Measurements from ENCODE around the gene DNAH14.
"Not testable (repeated sequence)": the region's sequence is repeated elsewhere in the genome, so short reads cannot be mapped to it uniquely, and the experiment has no call there.

The DNAH14 gene

DNA sequence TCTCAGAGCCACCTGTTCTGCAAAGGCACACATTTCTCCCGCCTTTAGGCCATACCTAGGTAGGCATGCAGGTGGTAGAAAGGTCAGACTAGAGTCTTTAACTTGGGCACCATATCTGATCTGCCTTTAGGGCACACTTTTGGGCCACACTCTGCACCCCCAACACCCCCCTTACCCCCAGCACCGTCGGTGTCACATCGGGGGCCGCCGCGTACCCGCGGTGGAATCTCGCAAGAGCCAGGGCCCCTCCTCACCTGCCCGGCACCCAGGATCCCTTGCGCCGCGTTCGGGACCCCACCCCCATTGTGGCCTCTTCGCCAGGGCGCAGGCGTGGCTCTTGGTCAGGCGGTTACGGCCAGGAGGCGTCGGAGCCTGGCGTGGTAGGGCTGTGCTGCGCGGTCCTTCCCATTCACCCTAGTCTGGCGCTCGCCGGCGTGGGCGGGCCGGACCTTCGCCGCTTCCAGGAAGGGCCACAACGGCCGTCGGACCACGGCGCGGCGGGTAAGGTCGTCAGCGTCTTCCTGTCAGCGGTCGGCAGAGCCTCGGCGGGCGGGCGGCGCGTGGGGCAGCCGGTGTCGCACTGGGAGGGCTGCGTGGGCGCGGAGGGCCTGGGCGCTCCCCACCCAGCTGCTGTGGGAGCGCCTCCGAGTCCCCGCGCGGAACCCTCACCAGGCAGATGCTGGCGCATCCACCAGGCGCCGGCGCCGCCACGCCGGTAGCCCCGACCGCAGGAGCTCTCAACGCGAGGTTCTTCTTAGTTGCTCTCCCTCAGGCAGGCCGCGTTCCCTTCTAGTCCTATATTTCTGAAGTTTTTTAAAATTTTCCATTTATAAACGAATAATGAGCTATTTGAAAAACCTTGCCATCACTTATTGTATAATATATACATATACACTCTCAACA is at the start of gene DNAH14:
DNAH14 (plus strand) TSS at position 341 of the 903 bp plus-strand sequence. CDS start 23,028 bp downstream, outside the sequence.
- Mint-ChIP-seq H3K27me3 (peaks cover 25 to 38% of the 10 kb centered on the region in 2 donors), H3K4me1 (peaks cover 0 to 2% of the 10 kb centered on the region in 2 donors), H3K9me3 (peaks cover 26 to 28% of the 10 kb centered on the region in 2 donors), H3K27ac (no peak within 1 kb of the TSS), H3K4me3 (peak within 1 kb of the TSS; percentile 72 to 75), H3K36me3 (peaks cover 5 to 19% of the 10 kb centered on the region in 2 donors)
- ATAC-seq (replicated peaks), result peak; percentile 60 to 65
- no peak for DNase-seq

GRCh38 chr1:224880593-224881307 is 48.7 kb upstream of the DNAH14 start:
- H3K27me3 Mint-ChIP-seq, result peaks cover 8 to 16% of the 10 kb centered on the region in 2 donors
- no peak overlapping the region for H3K4me3 Mint-ChIP-seq
- H3K9me3 Mint-ChIP-seq, result peaks cover 5 to 9% of the 10 kb centered on the region in 2 donors
- H3K27ac Mint-ChIP-seq, result no peak overlapping the region
- no peaks in the 10 kb centered on the region for H3K36me3 Mint-ChIP-seq
- no peaks in the 10 kb centered on the region for H3K4me1 Mint-ChIP-seq
- ATAC-seq (replicated peaks) (no peak), DNase-seq (no peak)

GRCh38 chr1:224881308-224881692 is 48.2 kb upstream of the DNAH14 start:
- H3K4me1 Mint-ChIP-seq; H3K27ac Mint-ChIP-seq; ATAC-seq (replicated peaks); H3K4me3 Mint-ChIP-seq; DNase-seq; H3K36me3 Mint-ChIP-seq: not testable (repeated sequence)
- Mint-ChIP-seq H3K9me3 (peaks cover 10 to 15% of the 10 kb centered on the region in 2 donors), H3K27me3 (peaks cover 8 to 11% of the 10 kb centered on the region in 2 donors)

DNA sequence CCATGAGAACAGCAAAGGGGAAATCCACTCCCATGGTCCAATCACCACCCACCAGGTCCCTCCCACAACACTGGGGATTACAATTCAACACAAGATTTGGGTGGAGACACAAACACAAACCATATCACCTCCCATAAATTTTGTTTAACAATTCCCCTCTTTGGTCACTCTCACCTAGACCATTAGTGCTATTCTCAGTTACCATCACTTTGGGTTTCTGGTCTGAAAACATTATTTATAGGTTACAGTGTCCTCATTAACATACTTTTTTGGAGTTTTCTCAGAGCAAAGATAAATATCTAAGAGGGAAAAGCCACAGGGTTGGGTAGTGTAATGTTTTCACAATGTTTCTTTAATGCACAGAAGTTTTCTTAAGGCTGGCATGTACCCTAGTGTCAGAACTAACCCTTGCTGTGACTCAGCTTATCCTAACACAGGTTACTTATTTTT is 47.7 kb upstream of the DNAH14 start:
- Mint-ChIP-seq H3K4me3 (no peak overlapping the region), H3K4me1 (no peaks in the 10 kb centered on the region), H3K27me3 (peaks cover 4 to 6% of the 10 kb centered on the region in 2 donors), H3K27ac (no peak overlapping the region), H3K9me3 (peaks cover 12 to 18% of the 10 kb centered on the region in 2 donors), H3K36me3 (no peaks in the 10 kb centered on the region)
- ATAC-seq (replicated peaks), result no peak
- no peak for DNase-seq

DNA sequence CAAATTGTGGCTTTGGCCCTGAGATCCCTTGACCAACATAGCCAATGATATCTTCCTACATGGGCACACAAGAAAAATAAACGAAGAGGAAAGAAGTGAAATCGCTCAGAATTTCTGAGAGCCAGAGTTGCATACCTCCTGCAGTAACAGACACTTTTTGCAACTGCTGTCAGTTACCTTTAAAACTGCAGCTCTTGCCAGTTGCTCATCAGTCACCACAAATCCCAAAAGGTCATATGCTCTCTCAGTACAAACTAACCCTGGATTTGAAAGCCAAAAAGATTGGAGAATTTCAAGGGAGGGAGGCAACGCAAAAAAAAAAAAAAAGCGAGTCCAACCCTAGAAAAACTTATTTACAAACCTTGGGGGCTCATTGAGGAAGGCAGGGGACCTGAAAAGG is 47.2 kb upstream of the DNAH14 start:
- H3K36me3 Mint-ChIP-seq, result no peaks in the 10 kb centered on the region
- DNase-seq, result no peak
- H3K4me3 Mint-ChIP-seq, result no peak overlapping the region
- peaks cover 4 to 6% of the 10 kb centered on the region in 2 donors for H3K27me3 Mint-ChIP-seq
- no peak overlapping the region for H3K27ac Mint-ChIP-seq
- no peak for ATAC-seq (replicated peaks)
- H3K9me3 Mint-ChIP-seq, result peaks cover 12 to 18% of the 10 kb centered on the region in 2 donors
- H3K4me1 Mint-ChIP-seq, result no peaks in the 10 kb centered on the region

GRCh38 chr1:224883091-224883490 is 46.4 kb upstream of the DNAH14 start:
- Mint-ChIP-seq H3K4me3 (no peak overlapping the region), H3K9me3 (peaks cover 12 to 18% of the 10 kb centered on the region in 2 donors), H3K27ac (no peak overlapping the region), H3K4me1 (no peaks in the 10 kb centered on the region), H3K27me3 (peaks cover 4 to 6% of the 10 kb centered on the region in 2 donors), H3K36me3 (no peaks in the 10 kb centered on the region)
- no peak for ATAC-seq (replicated peaks)
- DNase-seq, result no peak

GRCh38 chr1:224884361-224884801 is 45.1 kb upstream of the DNAH14 start:
- no peak overlapping the region for H3K27ac Mint-ChIP-seq
- no peaks in the 10 kb centered on the region for H3K36me3 Mint-ChIP-seq
- ATAC-seq (replicated peaks), result no peak
- H3K9me3 Mint-ChIP-seq, result peaks cover 12 to 18% of the 10 kb centered on the region in 2 donors
- H3K4me1 Mint-ChIP-seq, result no peaks in the 10 kb centered on the region
- no peak overlapping the region for H3K4me3 Mint-ChIP-seq
- peaks cover 4 to 6% of the 10 kb centered on the region in 2 donors for H3K27me3 Mint-ChIP-seq
- no peak for DNase-seq

- not testable (repeated sequence) for H3K36me3 Mint-ChIP-seq; H3K27ac Mint-ChIP-seq; H3K4me3 Mint-ChIP-seq; H3K4me1 Mint-ChIP-seq; DNase-seq; H3K27me3 Mint-ChIP-seq; ATAC-seq (replicated peaks)
- peaks cover 12 to 18% of the 10 kb centered on the region in 2 donors for H3K9me3 Mint-ChIP-seq
These were observed 44.1 kb upstream of the DNAH14 start for GRCh38 chr1:224885376-224885775.

- no peaks in the 10 kb centered on the region for H3K4me1 Mint-ChIP-seq
- no peak overlapping the region for H3K4me3 Mint-ChIP-seq
- no peaks in the 10 kb centered on the region for H3K36me3 Mint-ChIP-seq
- no peak for DNase-seq
- no peak for ATAC-seq (replicated peaks)
- no peak overlapping the region for H3K27ac Mint-ChIP-seq
- peaks cover 0 to 3% of the 10 kb centered on the region in 2 donors for H3K27me3 Mint-ChIP-seq
- H3K9me3 Mint-ChIP-seq, result no peaks in the 10 kb centered on the region
These were observed 34.6 kb upstream of the DNAH14 start for GRCh38 chr1:224894915-224895314.

DNA sequence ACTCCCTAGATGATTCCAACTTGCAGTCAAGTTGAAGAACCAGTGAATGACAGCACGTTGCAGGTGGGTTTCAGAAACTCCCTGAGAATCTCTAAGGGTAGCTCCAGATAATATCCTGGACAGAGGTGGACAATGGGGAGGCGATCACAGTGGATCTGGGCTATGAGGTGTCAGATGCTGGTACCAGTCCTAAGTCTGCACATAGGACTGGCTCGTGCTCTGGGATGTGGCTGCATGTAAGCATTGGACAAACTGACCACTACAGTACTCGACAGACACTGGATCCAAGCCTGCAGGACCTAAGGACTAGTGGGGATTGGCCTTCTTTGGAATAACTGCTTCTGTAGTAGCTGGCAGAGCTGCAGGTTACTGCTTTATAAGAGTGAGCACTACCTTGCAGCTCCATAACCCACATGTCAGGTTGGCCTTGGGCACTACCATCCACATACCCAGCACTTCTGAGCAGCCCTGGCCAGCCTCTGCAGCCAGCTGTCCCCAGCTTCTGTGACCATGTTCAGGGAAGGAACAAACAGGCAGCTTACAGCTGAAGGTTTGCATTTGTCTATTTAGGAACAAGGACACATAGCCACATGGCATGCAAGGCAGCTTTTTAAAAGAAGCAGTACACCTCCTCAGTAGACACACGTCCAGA is 33.2 kb upstream of the DNAH14 start:
- Mint-ChIP-seq H3K27me3 (peaks cover 3 to 6% of the 10 kb centered on the region in 2 donors), H3K9me3 (no peaks in the 10 kb centered on the region), H3K4me3 (no peak overlapping the region), H3K27ac (no peak overlapping the region), H3K36me3 (no peaks in the 10 kb centered on the region), H3K4me1 (no peaks in the 10 kb centered on the region)
- ATAC-seq (replicated peaks) (no peak), DNase-seq (no peak)

GRCh38 chr1:224897529-224898327 is 31.7 kb upstream of the DNAH14 start:
- Mint-ChIP-seq H3K9me3 (no peaks in the 10 kb centered on the region), H3K4me3 (no peak overlapping the region), H3K27me3 (peaks cover 5 to 8% of the 10 kb centered on the region in 2 donors), H3K27ac (no peak overlapping the region), H3K4me1 (no peaks in the 10 kb centered on the region), H3K36me3 (no peaks in the 10 kb centered on the region)
- no peak for ATAC-seq (replicated peaks)
- DNase-seq, result no peak

GRCh38 chr1:224898937-224899336 is 30.5 kb upstream of the DNAH14 start:
- DNase-seq, result no peak
- no peak overlapping the region for H3K4me3 Mint-ChIP-seq
- H3K27me3 Mint-ChIP-seq, result peaks cover 7 to 8% of the 10 kb centered on the region in 2 donors
- H3K9me3 Mint-ChIP-seq, result no peaks in the 10 kb centered on the region
- H3K4me1 Mint-ChIP-seq, result no peaks in the 10 kb centered on the region
- no peak for ATAC-seq (replicated peaks)
- no peak overlapping the region for H3K27ac Mint-ChIP-seq
- H3K36me3 Mint-ChIP-seq, result no peaks in the 10 kb centered on the region

DNA sequence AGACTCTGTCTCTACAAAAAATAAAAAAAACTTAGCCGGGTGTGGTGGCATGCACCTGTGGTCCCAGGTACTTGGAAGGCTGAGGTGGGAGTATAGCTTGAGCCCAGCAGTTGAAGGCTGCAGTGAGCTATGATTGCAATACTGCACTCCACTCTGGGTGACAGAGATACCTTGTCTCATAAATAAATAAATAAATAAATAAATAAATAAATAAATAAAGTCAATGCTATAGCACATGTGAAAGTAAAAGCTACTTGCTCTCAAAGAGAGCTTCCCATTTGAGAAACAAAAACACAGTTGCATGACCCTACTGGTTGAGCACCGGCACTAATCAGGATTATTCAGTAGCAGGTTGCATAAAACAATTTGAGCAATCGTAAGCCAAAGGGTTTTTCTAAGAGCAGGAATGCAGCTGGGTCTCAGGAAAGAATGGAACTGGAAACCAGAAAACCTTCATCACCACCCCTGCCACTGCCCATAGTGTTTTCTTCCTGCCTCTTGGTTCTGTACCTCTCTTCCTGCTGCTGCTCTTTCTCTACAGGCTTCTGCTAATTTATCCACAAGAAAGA is 29.3 kb upstream of the DNAH14 start:
- Mint-ChIP-seq H3K4me1 (no peaks in the 10 kb centered on the region), H3K27ac (no peak overlapping the region), H3K36me3 (no peaks in the 10 kb centered on the region), H3K9me3 (no peaks in the 10 kb centered on the region), H3K4me3 (no peak overlapping the region), H3K27me3 (peaks cover 11 to 18% of the 10 kb centered on the region in 2 donors)
- DNase-seq, result no peak
- no peak for ATAC-seq (replicated peaks)
